HG03565 (cell line): ENCODE measurements around the gene RNF222.
A peak's percentile ranks its signal among the peaks of the same experiment; 100 is the strongest.

Experiments
- ATAC-seq: cut with Tn5 transposase; IDR thresholded peaks from one replicate; pipeline ENCODE4 v1.9.1; 2021; ENCODE audit warnings: mild to moderate bottlenecking, moderate library complexity; ENCODE audit not compliant: unreplicated experiment

RNF222 gene

GRCh38 chr17:8397636-8398035 is at the start of gene RNF222:
Gene RNF222, minus strand, starts transcription at chr17:8397827. Its CDS starts 4,366 bp downstream, at chr17:8393461.
- no peak for ATAC-seq

GRCh38 chr17:8445536-8445935 is 47.9 kb upstream of the RNF222 start:
- ATAC-seq: no peak

GRCh38 chr17:8444494-8444893 is 46.9 kb upstream of the RNF222 start:
- no peak for ATAC-seq

- ATAC-seq: no peak
These were observed 46.1 kb upstream of the RNF222 start for GRCh38 chr17:8443756-8444155.

- ATAC-seq: no peak
These were observed 44.7 kb upstream of the RNF222 start for GRCh38 chr17:8442310-8442709.

- ATAC-seq: no peak
These were observed 44.1 kb upstream of the RNF222 start for GRCh38 chr17:8441690-8442089.

- no peak for ATAC-seq
These were observed 42.1 kb upstream of the RNF222 start for GRCh38 chr17:8439681-8440080.

GRCh38 chr17:8438441-8438840 is 40.8 kb upstream of the RNF222 start:
- ATAC-seq: no peak

- ATAC-seq: no peak
These were observed 39.2 kb upstream of the RNF222 start for GRCh38 chr17:8436844-8437171.

- ATAC-seq: peak; percentile 10
These were observed 38.7 kb upstream of the RNF222 start for GRCh38 chr17:8436169-8436843.

GRCh38 chr17:8435245-8436168 is 37.9 kb upstream of the RNF222 start, which contains the start of gene NDEL1:
Gene NDEL1, plus strand, starts transcription at chr17:8435884. Its CDS starts 8,388 bp downstream, at chr17:8444272.
- ATAC-seq: peak; percentile 93

- no peak for ATAC-seq
These were observed 33.3 kb upstream of the RNF222 start for GRCh38 chr17:8430966-8431365.

- ATAC-seq: no peak
These were observed 29.2 kb upstream of the RNF222 start for GRCh38 chr17:8426802-8427201.

GRCh38 chr17:8426094-8426720 is 28.6 kb upstream of the RNF222 start:
- ATAC-seq: no peak

- ATAC-seq: no peak
These were observed 23.9 kb upstream of the RNF222 start for GRCh38 chr17:8421571-8421970.

- no peak for ATAC-seq
These were observed 22.7 kb upstream of the RNF222 start for GRCh38 chr17:8420041-8420934.

- no peak for ATAC-seq
These were observed 21.7 kb upstream of the RNF222 start for GRCh38 chr17:8419305-8419704.

GRCh38 chr17:8418471-8418870 is 20.8 kb upstream of the RNF222 start:
- no peak for ATAC-seq

GRCh38 chr17:8417806-8418205 is 20.2 kb upstream of the RNF222 start:
- ATAC-seq: no peak

- ATAC-seq: no peak
These were observed 16.3 kb upstream of the RNF222 start for GRCh38 chr17:8413938-8414337.

- ATAC-seq: no peak
These were observed 15.7 kb upstream of the RNF222 start for GRCh38 chr17:8413328-8413727.
